ENCODE data around the gene SHC1.

SHC1 gene

GRCh38 chr1:155000726-155001424 lies 30.3 kb upstream of the SHC1 start (continued):
- TF ChIP-seq ZNF398 (tag by site-specific recombination; IDR thresholded peaks at IDR 0.05): peak; percentile 99
- TF ChIP-seq ZNF544 (tag by site-specific recombination; IDR thresholded peaks at IDR 0.05): no peak
- peak; percentile 96 for TF ChIP-seq ZSCAN23 (tag by site-specific recombination; IDR thresholded peaks at IDR 0.05)
- no peak for TF ChIP-seq ZNF26 (tag by site-specific recombination; IDR thresholded peaks at IDR 0.05)
- peak; percentile 90 for TF ChIP-seq ZBTB48 (tag by site-specific recombination; IDR thresholded peaks at IDR 0.05)
- peak; percentile 86 for TF ChIP-seq SP3 (tag by site-specific recombination; IDR thresholded peaks at IDR 0.05)
- peak; percentile 100 for TF ChIP-seq ZXDB (tag by site-specific recombination; IDR thresholded peaks at IDR 0.05)
- no peak for TF ChIP-seq ZNF114 (tag by site-specific recombination; IDR thresholded peaks at IDR 0.05)
- no peak for TF ChIP-seq RBAK (tag by site-specific recombination; IDR thresholded peaks at IDR 0.05)
- TF ChIP-seq, protein P1, sequence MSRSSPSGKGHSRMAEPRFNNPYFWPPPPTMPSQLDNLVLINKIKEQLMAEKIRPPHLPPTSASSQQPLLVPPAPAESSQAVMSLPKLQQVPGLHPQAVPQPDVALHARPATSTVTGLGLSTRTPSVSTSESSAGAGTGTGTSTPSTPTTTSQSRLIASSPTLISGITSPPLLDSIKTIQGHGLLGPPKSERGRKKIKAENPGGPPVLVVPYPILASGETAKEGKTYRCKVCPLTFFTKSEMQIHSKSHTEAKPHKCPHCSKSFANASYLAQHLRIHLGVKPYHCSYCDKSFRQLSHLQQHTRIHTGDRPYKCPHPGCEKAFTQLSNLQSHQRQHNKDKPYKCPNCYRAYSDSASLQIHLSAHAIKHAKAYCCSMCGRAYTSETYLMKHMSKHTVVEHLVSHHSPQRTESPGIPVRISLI (tag by site-specific recombination; IDR thresholded peaks at IDR 0.05): no peak
- TF ChIP-seq ZFP41 (tag by site-specific recombination; IDR thresholded peaks at IDR 0.05; ENCODE audit: borderline replicate concordance): no peak
- TF ChIP-seq MZF1 (tag by site-specific recombination; IDR thresholded peaks at IDR 0.05; ENCODE audit: borderline replicate concordance): peak; percentile 47; the same call in 1 of the 2 replicates
- TF ChIP-seq ZNF324 (tag by site-specific recombination; IDR thresholded peaks at IDR 0.05): peak; percentile 99
- TF ChIP-seq ZNF404 (tag by site-specific recombination; IDR thresholded peaks at IDR 0.05): no peak
- no peak for TF ChIP-seq HOXA7 (CRISPR knock-in tag; IDR thresholded peaks at IDR 0.05; ENCODE audit: borderline replicate concordance)
- peak; percentile 90 for TF ChIP-seq ZFP69B (tag by site-specific recombination; IDR thresholded peaks at IDR 0.05)
- TF ChIP-seq ZNF530 (tag by site-specific recombination; IDR thresholded peaks at IDR 0.05; ENCODE audit: low read depth): no peak
- TF ChIP-seq GLI4 (tag by site-specific recombination; IDR thresholded peaks at IDR 0.05): peak; percentile 63; the same call in 1 of the 2 replicates
- TF ChIP-seq, protein P2, sequence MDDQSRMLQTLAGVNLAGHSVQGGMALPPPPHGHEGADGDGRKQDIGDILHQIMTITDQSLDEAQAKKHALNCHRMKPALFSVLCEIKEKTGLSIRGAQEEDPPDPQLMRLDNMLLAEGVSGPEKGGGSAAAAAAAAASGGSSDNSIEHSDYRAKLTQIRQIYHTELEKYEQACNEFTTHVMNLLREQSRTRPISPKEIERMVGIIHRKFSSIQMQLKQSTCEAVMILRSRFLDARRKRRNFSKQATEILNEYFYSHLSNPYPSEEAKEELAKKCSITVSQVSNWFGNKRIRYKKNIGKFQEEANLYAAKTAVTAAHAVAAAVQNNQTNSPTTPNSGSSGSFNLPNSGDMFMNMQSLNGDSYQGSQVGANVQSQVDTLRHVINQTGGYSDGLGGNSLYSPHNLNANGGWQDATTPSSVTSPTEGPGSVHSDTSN (CRISPR knock-in tag; IDR thresholded peaks at IDR 0.05): no peak
- TF ChIP-seq OVOL3 (tag by site-specific recombination; IDR thresholded peaks at IDR 0.05): peak; percentile 75; the same call in 1 of the 2 replicates
- TF ChIP-seq ZNF175 (tag by site-specific recombination; IDR thresholded peaks at IDR 0.05): no peak
- TF ChIP-seq SETDB1 (IDR thresholded peaks at IDR 0.05; ENCODE audit: insufficient read length, low read length): no peak
- peak; percentile 100 for TF ChIP-seq ZBTB10 (tag by site-specific recombination; IDR thresholded peaks at IDR 0.05)
- peak; percentile 89 for TF ChIP-seq ZIC2 (tag by site-specific recombination; IDR thresholded peaks at IDR 0.05)
- peak; percentile 97 for TF ChIP-seq ZNF391 (tag by site-specific recombination; IDR thresholded peaks at IDR 0.05; ENCODE audit: borderline replicate concordance, low read depth)
- no peak for TF ChIP-seq ZNF148 (tag by site-specific recombination; IDR thresholded peaks at IDR 0.05; ENCODE audit: borderline replicate concordance)
- no peak for TF ChIP-seq ZNF433 (tag by site-specific recombination; IDR thresholded peaks at IDR 0.05; ENCODE audit: low read depth)
- TF ChIP-seq KLF1 (tag by site-specific recombination; IDR thresholded peaks at IDR 0.05): peak; percentile 94
- no peak for TF ChIP-seq ZNF174 (tag by site-specific recombination; IDR thresholded peaks at IDR 0.05)

Data from HEK293 (cell line).